Testis (tissue), 3 donors: ENCODE data around the gene CACNA1D. TPM values are rescaled to one million over a fixed set of nuclear protein-coding genes. Genes with fewer than 3 reads are reported as not detected.
"Not testable (repeated sequence)": the region's sequence is repeated elsewhere in the genome, so short reads cannot be mapped to it uniquely, and the experiment has no call there.

Experiments
- DNase-seq: peaks from one replicate; pipeline ENCODE4 v3.0.0-alpha.2; 2019
- H3K27ac ChIP-seq, 2 donors: fragments of 200-600 bp; sonication (generic); one replicate each; pipeline ENCODE4 v1.5.1; 2019
- H3K27me3 ChIP-seq: fragments of 200-600 bp; sonication (generic); one replicate; pipeline ENCODE4 v1.5.1; 2019
- H3K36me3 ChIP-seq: fragments of 200-600 bp; sonication (generic); one replicate; pipeline ENCODE4 v1.5.1; 2017; ENCODE audit warnings: low read depth; ENCODE audit errors: missing control alignments
- H3K4me1 ChIP-seq: fragments of 200-600 bp; sonication (generic); one replicate; pipeline ENCODE4 v1.5.1; 2019
- H3K4me3 ChIP-seq, 2 donors: fragments of 200-600 bp; sonication (generic); one replicate each; pipeline ENCODE4 v1.5.1; 2017 to 2019
- H3K9me3 ChIP-seq: fragments of 200-600 bp; sonication (generic); one replicate; pipeline ENCODE4 v1.5.1; 2017
- POLR2A ChIP-seq: fragments of 450-650 bp; IDR thresholded peaks from one replicate; pipeline ENCODE4 v1.6.1; 2017; ENCODE audit warnings: antibody characterized with exemption, mild to moderate bottlenecking, moderate library complexity
- WGBS, 2 donors: methylation state at CpG; one replicate each; pipeline ENCODE4 v1.1.5; 2018; 5-methylcytosine and 5-hydroxymethylcytosine counted together
- intact Hi-C: fragments of 100-400 bp; cut with DNase I; formaldehyde crosslinking; loops from one replicate; pipeline ENCODE4 v1.15.1; 2023; ENCODE audit warnings: low total_unique reads
- polyA plus RNA-seq: library from polyadenylated mRNA; stranded (reverse); fragments of 350-450 nt; fragmentation: Illumina TruSeq; extraction: RNeasy Lipid Tissue Mini Kit (QIAGEN cat#74804); gene quantifications from one replicate; pipeline ENCODE4 v1.2.3, GENCODE V29; 2014; ENCODE audit warnings: low read depth, low replicate concordance; ENCODE audit not compliant: insufficient read depth
- total RNA-seq, 2 donors: library from RNA; depleted of rRNA; stranded (reverse); fragments of >200 nt; gene quantifications; one replicate each; pipeline ENCODE4 v1.2.3, GENCODE V29; 2016
- TF ChIP-seq, protein P1 (sequence below), 3 experiments: fragments of 450-650 bp in 2 of 3; fragments of 200-600 bp in 1 of 3; sonication (generic) in 1 of 3; IDR thresholded peaks; one replicate each; pipeline ENCODE4 v1.5.1; 2016 to 2019; ENCODE audit warnings: antibody characterized with exemption in 3 of 3, mild to moderate bottlenecking in 2 of 3, moderate library complexity in 1 of 3

CACNA1D gene
- total and polyA plus RNA-seq, 3 donors from 2014 or later, result 8.0 to 39.0 (median 37.6) TPM

- intact Hi-C loops, result no loop called here
- Histone ChIP-seq H3K27ac (no peak overlapping the region), H3K4me1 (no peaks in the 10 kb centered on the region), H3K36me3 (no peaks in the 10 kb centered on the region), H3K27me3 (no peaks in the 10 kb centered on the region), H3K4me3 (no peak overlapping the region), H3K9me3 (no peaks in the 10 kb centered on the region)
- no peak for TF ChIP-seq POLR2A
- TF ChIP-seq, protein P1, sequence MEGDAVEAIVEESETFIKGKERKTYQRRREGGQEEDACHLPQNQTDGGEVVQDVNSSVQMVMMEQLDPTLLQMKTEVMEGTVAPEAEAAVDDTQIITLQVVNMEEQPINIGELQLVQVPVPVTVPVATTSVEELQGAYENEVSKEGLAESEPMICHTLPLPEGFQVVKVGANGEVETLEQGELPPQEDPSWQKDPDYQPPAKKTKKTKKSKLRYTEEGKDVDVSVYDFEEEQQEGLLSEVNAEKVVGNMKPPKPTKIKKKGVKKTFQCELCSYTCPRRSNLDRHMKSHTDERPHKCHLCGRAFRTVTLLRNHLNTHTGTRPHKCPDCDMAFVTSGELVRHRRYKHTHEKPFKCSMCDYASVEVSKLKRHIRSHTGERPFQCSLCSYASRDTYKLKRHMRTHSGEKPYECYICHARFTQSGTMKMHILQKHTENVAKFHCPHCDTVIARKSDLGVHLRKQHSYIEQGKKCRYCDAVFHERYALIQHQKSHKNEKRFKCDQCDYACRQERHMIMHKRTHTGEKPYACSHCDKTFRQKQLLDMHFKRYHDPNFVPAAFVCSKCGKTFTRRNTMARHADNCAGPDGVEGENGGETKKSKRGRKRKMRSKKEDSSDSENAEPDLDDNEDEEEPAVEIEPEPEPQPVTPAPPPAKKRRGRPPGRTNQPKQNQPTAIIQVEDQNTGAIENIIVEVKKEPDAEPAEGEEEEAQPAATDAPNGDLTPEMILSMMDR (IDR thresholded peaks at IDR 0.05), result no peak
- no peak for DNase-seq
- WGBS, 2 donors, result 80 to 84% methylated on average over 2 of the region's 2 CpGs
Measured at GRCh38 chr3:53473422-53473821, 21.0 kb upstream of the CACNA1D start.

- H3K36me3 ChIP-seq, H3K27ac ChIP-seq, H3K27me3 ChIP-seq, H3K9me3 ChIP-seq, H3K4me1 ChIP-seq, H3K4me3 ChIP-seq, intact Hi-C loops, DNase-seq: not testable (repeated sequence)
- WGBS, 2 donors, result 84 to 97% methylated on average over 3 of the region's 3 CpGs
Measured at GRCh38 chr3:53476372-53476771, 18.0 kb upstream of the CACNA1D start.

DNA sequence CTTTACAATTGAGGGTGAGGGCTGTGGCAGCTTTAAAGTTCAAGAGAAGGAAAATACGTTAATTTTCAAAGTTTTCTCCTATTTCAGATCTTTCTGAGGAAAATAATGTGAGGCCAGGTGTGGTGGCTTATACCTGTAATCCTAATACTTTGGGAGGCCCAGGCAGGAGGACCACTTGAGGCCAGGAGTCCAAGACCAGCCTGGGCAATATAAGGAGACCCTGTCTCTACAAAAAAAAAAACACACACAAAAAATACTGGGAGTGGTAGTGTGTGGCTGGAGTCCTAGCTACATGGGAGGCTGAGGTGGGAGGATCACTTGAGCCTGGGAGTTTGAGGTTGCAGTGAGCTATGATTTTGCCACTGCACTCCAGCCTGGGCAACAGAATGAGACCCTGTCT is 16.7 kb upstream of the CACNA1D start:
- H3K27ac ChIP-seq, intact Hi-C loops, H3K4me3 ChIP-seq, DNase-seq, H3K36me3 ChIP-seq, H3K4me1 ChIP-seq, H3K27me3 ChIP-seq, H3K9me3 ChIP-seq: not testable (repeated sequence)
- 70 to 78% methylated on average over 1 of the region's 1 CpG for WGBS, 2 donors

DNA sequence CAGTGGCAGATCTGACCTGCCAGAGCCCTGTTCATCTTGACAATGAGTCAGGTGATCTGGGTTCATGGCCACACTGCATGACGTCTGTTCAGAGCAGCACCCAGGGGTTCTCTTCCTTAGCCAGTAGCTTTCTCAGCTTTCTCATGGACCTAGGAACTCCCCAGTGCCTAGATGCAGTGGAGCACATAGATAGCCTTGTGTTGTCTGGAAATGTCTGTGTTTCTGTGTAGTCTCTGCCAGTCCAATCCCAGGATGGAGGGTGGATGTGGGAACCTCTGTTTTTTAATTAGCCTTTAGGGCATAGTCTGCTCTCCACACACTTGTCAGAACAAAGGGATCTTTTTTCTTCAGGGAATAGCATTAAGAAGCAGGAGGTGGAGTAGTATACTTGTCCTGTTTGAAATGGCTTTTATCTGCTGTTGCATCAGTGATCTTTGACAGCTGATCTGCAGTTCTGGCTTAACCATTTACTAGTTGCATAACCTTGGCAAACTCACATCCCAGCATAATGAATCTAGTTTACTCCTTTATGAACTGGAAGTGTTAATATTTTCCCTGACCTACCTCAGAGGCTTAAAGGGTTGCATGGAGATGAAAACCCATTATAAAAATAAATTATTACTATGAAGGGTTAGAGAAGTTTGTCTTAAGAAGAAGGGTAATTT is 16.1 kb upstream of the CACNA1D start:
- Histone ChIP-seq H3K4me1 (no peaks in the 10 kb centered on the region), H3K27me3 (no peaks in the 10 kb centered on the region), H3K36me3 (no peaks in the 10 kb centered on the region), H3K27ac (no peak overlapping the region), H3K4me3 (no peak overlapping the region), H3K9me3 (no peaks in the 10 kb centered on the region)
- WGBS, 2 donors, result 59 to 64% methylated on average over 1 of the region's 1 CpG
- no peak for DNase-seq
- intact Hi-C loops, result no loop called here
- TF ChIP-seq POLR2A, result no peak
- TF ChIP-seq, protein P1 (IDR thresholded peaks at IDR 0.05), result no peak

DNA sequence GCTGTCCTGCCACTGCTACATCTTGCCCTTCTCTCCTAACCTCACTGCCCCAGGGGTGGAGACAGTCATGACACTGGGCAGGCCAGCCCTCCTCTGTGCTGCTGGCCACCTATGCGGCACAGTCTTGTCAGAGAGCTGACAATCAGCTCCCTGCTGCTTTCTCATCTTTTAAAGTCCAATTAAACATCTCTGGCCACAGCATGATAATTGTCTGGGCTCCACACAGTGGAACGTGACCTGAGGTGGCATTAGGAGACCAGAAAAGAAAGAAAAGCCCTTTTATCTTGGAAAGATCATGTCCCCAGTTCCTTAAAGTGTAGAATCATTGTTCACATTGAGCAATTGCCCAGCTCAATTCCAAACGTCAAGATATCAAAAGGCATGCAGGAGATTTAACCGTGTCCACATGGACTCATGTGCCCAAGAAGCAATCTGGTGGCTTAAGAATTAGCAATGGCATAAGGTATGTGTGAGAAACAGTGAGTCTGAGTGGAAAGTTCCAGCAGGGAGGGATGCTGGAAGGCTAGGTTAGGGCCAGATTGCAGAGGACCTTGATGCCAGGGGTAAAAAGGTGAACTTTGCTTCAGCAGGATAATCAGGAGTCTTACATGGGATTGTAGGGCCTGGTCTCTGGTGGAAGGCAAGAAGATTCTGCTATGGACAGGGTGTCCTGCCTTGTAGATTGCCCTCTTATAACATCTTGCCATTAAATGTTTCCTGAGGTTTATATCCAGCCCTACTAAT is 15.3 kb upstream of the CACNA1D start:
- no peak for TF ChIP-seq POLR2A
- TF ChIP-seq, protein P1 (IDR thresholded peaks at IDR 0.05), result no peak
- 80 to 83% methylated on average over 4 of the region's 4 CpGs for WGBS, 2 donors
- no peaks in the 10 kb centered on the region for H3K27me3 ChIP-seq
- H3K4me1 ChIP-seq, result no peaks in the 10 kb centered on the region
- H3K4me3 ChIP-seq, result no peak overlapping the region
- no peaks in the 10 kb centered on the region for H3K9me3 ChIP-seq
- no peak for DNase-seq
- H3K27ac ChIP-seq, result no peak overlapping the region
- intact Hi-C loops, result no loop called here
- no peaks in the 10 kb centered on the region for H3K36me3 ChIP-seq
